Measurements from ENCODE around the gene U2SURP. TPM values are rescaled to one million over a fixed set of nuclear protein-coding genes. Genes with fewer than 3 reads are reported as not detected.
A peak's percentile ranks its signal among the peaks of the same experiment; 100 is the strongest.

Gene U2SURP
- total RNA-seq, 2 experiments from 2014 or later, result 164 to 179 TPM

- no peaks in the 10 kb centered on the region for H3K9me3 Mint-ChIP-seq
- H3K4me3 ChIP-seq (ENCODE audit: low read length), result no peak overlapping the region
- H3K4me3 Mint-ChIP-seq, result no peak overlapping the region
- TF ChIP-seq CTCF (IDR thresholded peaks at IDR 0.05), result no peak
- peaks cover 70% of the 10 kb centered on the region for H3K36me3 Mint-ChIP-seq (ENCODE audit: low read depth)
- H3K27me3 Mint-ChIP-seq, result no peaks in the 10 kb centered on the region
- H3K36me3 ChIP-seq (ENCODE audit: insufficient read depth, low read length), result peaks cover 37% of the 10 kb centered on the region
- no peak for ATAC-seq (ENCODE audit: poor library complexity)
- ChIA-PET POLR2A (interaction anchor here (0.9 kb wide), 1 partner anchor 10 kb away, joined by 3 read pairs; the partner anchor contains the start of gene U2SURP), CTCF (interaction anchor here (1.4 to 1.6 kb wide), 2 partner anchors 9 to 434 kb away, joined by 3 read pairs; partner anchors contain the start of gene ATR)
- H3K27ac ChIP-seq (ENCODE audit: low read depth in 1 of 2, low read length in 2 of 2), result no peak overlapping the region
- intact Hi-C loops (cut with DNase I, micrococcal nuclease), result no loop called here
- peaks cover 12% of the 10 kb centered on the region for H3K4me1 ChIP-seq (ENCODE audit: insufficient read depth, low read length)
- DNase-seq, result no peak
- H3K27me3 ChIP-seq (ENCODE audit: control insufficient read depth in 1 of 2, insufficient read depth in 2 of 2, low read length in 2 of 2), result no peaks in the 10 kb centered on the region
- peaks cover 60% of the 10 kb centered on the region for H3K4me1 Mint-ChIP-seq (ENCODE audit: low read depth)
- H3K27ac Mint-ChIP-seq, result no peak overlapping the region
- no peaks in the 10 kb centered on the region for H3K9me3 ChIP-seq (ENCODE audit: control insufficient read depth in 1 of 2, insufficient read depth in 1 of 2, low read length in 2 of 2)
Observed at GRCh38 chr3:143011705-143012104, 10.3 kb downstream of the U2SURP start.

- ChIA-PET CTCF (interaction anchor here (1.8 kb wide), 1 partner anchor 11 kb away, joined by 4 read pairs; no protein-coding TSS in a partner anchor), POLR2A (no interaction called here)
- intact Hi-C loops (cut with DNase I, micrococcal nuclease), result no loop called here
- Mint-ChIP-seq H3K9me3 (no peaks in the 10 kb centered on the region), H3K4me3 (no peak overlapping the region), H3K27me3 (no peaks in the 10 kb centered on the region), H3K36me3 (ENCODE audit: low read depth) (peaks cover 88% of the 10 kb centered on the region), H3K27ac (no peak overlapping the region), H3K4me1 (ENCODE audit: low read depth) (peaks cover 34% of the 10 kb centered on the region)
- no peak overlapping the region for H3K4me3 ChIP-seq (ENCODE audit: low read length)
- no peaks in the 10 kb centered on the region for H3K27me3 ChIP-seq (ENCODE audit: control insufficient read depth in 1 of 2, insufficient read depth in 2 of 2, low read length in 2 of 2)
- H3K27ac ChIP-seq (ENCODE audit: low read depth in 1 of 2, low read length in 2 of 2), result no peak overlapping the region
- DNase-seq (no peak), ATAC-seq (ENCODE audit: poor library complexity) (no peak)
- TF ChIP-seq CTCF (IDR thresholded peaks at IDR 0.05), result no peak
- H3K36me3 ChIP-seq (ENCODE audit: insufficient read depth, low read length), result peaks cover 69% of the 10 kb centered on the region
- H3K9me3 ChIP-seq (ENCODE audit: control insufficient read depth in 1 of 2, insufficient read depth in 1 of 2, low read length in 2 of 2), result no peaks in the 10 kb centered on the region
- H3K4me1 ChIP-seq (ENCODE audit: insufficient read depth, low read length), result no peaks in the 10 kb centered on the region
Observed at GRCh38 chr3:143014921-143015320, 13.6 kb downstream of the U2SURP start.

GRCh38 chr3:143016321-143016972, 15.1 kb downstream of the U2SURP start:
- no peak overlapping the region for H3K27ac Mint-ChIP-seq
- no peaks in the 10 kb centered on the region for H3K9me3 Mint-ChIP-seq
- peaks cover 88% of the 10 kb centered on the region for H3K36me3 Mint-ChIP-seq (ENCODE audit: low read depth)
- no peak overlapping the region for H3K27ac ChIP-seq (ENCODE audit: low read depth in 1 of 2, low read length in 2 of 2)
- ATAC-seq (ENCODE audit: poor library complexity), result peak; percentile 11
- CTCF ChIA-PET, result interaction anchor here (0.7 to 1.8 kb wide), 3 partner anchors 9 to 15 kb away, joined by 3 to 9 read pairs (median 4); partner anchors contain the start of gene U2SURP
- no peaks in the 10 kb centered on the region for H3K9me3 ChIP-seq (ENCODE audit: control insufficient read depth in 1 of 2, insufficient read depth in 1 of 2, low read length in 2 of 2)
- H3K4me1 ChIP-seq (ENCODE audit: insufficient read depth, low read length), result no peaks in the 10 kb centered on the region
- intact Hi-C loops (cut with DNase I, micrococcal nuclease), result no loop called here
- peaks cover 20% of the 10 kb centered on the region for H3K4me1 Mint-ChIP-seq (ENCODE audit: low read depth)
- H3K4me3 ChIP-seq (ENCODE audit: low read length), result no peak overlapping the region
- no peak overlapping the region for H3K4me3 Mint-ChIP-seq
- peaks cover 79% of the 10 kb centered on the region for H3K36me3 ChIP-seq (ENCODE audit: insufficient read depth, low read length)
- peak; percentile 63 for TF ChIP-seq CTCF (IDR thresholded peaks at IDR 0.05)
- POLR2A ChIA-PET, result interaction anchor here (1.4 kb wide), 2 partner anchors 13 to 15 kb away, joined by 5 to 7 read pairs; partner anchors contain the start of gene U2SURP
- DNase-seq, result peak in 3 of 14 experiments; percentile 31 to 47 (median 33)
- no peaks in the 10 kb centered on the region for H3K27me3 Mint-ChIP-seq
- no peaks in the 10 kb centered on the region for H3K27me3 ChIP-seq (ENCODE audit: control insufficient read depth in 1 of 2, insufficient read depth in 2 of 2, low read length in 2 of 2)
